GM19351 (cell line): ENCODE data around the gene MRPL58.
A peak's percentile ranks its signal among the peaks of the same experiment; 100 is the strongest.

Experiments
- ATAC-seq: cut with Tn5 transposase; IDR thresholded peaks from one replicate; pipeline ENCODE4 v1.9.1; 2021; ENCODE audit warnings: mild to moderate bottlenecking, moderate library complexity; ENCODE audit not compliant: unreplicated experiment

MRPL58 gene

DNA sequence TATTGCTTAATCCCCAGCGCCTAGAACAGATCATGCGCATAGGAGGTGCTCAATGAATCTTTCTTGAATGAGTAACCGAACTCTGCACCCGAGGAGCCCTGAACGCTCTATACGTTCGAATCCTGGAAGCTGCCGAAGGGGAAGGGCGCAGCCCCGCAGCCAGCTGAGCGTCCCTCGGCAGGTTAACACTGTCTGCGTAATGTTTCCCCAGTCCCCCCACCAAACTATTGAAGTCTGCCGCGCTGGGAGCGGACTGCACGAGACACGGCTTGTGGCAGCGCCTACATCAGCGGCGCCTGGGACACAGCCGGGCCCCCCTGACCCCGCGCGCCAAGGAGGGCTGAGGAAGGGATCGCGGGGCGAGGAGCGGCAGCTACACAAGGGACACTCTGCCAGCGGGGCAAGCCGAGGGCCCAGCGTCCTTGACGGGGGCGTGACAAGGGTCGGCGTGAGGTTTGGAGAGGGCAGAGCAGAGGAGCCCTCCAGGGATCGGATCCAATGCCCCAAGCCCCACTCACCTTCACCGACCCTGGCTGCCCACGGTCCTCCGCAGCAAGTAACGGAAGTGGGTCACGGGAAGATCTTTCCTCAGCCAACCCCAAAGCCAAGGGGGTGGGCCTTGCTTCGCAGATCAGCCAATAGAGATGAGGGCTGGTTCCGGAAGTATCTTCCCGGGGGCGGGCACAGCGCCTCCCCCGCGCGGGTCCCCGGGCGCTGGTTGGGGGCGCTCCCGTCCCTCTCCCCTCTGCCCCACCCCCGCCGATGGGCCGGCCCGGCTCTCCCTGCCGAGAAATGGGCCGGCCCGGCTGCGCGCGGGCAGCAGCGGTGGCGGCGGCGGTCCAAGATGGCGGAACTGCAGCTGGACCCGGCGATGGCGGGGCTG is 34.2 kb downstream of the MRPL58 start, which contains the start of the genes ATP5PD and KCTD2:
Gene ATP5PD (minus strand): TSS at position 563 of the 883 bp plus-strand sequence. CDS start 4,319 bp downstream, outside the sequence.
Gene KCTD2 (plus strand): TSS at position 819 of the 883 bp plus-strand sequence. CDS start 26 bp downstream, at position 845.
- peak; percentile 94 for ATAC-seq

DNA sequence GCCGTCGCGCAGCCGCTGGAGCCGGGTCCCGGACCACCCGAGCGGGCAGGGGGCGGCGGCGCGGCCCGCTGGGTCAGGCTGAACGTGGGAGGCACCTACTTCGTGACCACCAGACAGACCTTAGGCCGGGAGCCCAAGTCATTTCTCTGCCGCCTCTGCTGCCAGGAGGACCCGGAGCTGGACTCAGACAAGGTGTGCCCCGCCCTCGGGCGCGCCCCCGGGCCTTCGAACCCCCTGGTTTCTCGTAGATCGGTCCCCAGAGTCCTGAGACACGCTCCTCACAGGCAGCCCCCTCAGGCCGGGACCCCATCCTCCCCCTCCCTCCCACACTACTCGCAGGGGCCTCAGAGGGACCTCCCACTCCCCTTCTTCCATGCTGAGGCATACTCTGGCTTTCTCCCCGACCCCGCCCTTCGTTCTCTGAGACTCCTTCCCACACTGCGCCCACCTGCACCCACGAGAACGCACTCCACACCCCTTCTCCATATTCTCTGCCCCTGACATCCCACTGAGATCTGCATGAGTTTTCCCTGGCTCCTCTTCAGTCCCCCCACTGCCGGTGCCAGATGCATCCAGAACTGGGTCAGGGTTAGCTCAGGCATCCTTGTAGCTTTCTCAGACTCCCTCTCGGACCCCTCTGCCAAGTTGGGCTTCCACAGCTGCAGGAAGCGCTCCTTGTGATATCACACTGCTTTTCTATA is 35.1 kb downstream of the MRPL58 start:
- peak; percentile 11 for ATAC-seq

DNA sequence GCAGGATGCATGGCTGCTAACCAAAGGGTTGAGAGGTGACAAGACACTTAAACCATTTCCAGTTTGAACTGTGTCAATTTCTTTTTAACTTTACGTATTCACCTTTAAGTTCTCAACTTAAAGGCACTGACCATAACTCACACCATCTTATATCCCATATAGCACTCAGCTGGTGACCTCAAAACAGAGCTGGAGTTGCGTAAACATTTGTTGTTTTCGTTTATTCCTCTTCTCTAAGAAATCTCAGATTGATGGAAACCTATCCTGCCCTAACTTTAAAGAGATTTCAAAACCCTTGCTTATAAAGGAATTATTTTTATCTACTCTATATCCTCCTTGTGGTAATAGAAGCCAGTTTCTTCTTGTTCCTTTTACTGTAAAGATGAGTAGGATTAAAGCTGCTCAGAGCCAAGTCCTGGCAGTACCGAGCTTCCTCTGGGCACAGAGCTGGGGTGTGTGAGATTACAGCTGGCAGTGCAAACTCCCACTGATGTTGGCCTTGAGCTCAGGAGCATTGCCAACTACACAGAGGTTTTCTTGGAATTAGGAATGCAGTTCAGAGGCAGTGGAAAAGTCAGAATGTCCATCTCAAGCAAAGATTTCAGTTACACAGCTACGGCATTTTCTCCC is 35.9 kb downstream of the MRPL58 start:
- no peak for ATAC-seq

DNA sequence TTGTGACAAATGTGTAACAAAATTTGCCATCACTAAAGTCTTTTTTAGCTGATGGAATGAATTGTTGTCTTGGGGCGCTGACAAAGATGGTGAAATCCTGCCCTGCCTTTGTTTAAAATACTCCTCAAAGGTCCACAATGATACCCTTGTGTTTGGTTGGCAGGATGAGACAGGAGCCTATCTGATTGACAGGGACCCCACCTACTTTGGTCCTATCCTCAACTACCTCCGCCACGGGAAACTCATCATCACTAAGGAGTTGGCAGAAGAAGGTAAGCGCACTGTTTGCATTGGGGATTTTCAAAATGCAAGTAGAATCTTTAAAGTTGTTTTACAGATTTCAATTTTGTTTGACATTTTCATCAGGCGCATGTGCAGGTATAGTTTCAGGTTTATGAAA is 36.6 kb downstream of the MRPL58 start:
- no peak for ATAC-seq

DNA sequence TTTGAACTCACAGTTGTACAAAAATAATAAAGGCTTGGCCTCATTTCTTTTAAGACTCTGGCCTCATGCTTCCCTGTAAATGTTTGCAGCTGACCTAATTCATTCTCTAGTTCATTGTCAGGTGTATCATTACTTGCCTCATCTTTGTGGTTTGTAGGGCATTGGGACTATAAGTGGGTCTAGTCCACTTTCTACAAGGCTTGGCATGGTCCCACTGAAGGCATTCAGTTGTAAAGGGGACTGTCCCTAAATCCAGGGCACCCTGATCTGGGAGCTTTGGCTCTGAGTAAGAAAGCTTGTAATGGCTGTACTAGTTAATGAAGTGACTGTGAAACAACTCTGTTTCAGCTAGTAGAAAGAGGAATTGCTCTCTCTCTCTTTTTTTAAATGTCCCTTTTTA is 37.2 kb downstream of the MRPL58 start:
- ATAC-seq: no peak

DNA sequence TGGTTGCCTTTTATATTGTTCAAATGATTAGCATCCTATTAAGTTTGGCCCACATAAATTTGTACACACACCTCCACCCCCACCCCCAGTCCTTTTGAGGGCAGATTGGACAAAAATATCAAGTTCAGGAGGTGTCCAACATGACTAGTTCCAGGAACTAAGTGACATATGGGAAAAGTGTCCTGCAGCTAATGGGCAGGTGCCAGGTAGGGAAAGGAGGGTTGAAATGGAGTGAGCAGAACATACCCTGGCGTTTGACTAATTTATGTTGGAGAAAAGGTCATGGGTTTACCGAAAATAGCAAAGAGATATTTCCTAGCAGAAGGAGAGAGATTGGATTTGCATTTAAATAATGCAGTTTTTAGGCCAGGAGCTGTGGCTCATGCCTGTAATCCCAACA is 39.5 kb downstream of the MRPL58 start:
- no peak for ATAC-seq

DNA sequence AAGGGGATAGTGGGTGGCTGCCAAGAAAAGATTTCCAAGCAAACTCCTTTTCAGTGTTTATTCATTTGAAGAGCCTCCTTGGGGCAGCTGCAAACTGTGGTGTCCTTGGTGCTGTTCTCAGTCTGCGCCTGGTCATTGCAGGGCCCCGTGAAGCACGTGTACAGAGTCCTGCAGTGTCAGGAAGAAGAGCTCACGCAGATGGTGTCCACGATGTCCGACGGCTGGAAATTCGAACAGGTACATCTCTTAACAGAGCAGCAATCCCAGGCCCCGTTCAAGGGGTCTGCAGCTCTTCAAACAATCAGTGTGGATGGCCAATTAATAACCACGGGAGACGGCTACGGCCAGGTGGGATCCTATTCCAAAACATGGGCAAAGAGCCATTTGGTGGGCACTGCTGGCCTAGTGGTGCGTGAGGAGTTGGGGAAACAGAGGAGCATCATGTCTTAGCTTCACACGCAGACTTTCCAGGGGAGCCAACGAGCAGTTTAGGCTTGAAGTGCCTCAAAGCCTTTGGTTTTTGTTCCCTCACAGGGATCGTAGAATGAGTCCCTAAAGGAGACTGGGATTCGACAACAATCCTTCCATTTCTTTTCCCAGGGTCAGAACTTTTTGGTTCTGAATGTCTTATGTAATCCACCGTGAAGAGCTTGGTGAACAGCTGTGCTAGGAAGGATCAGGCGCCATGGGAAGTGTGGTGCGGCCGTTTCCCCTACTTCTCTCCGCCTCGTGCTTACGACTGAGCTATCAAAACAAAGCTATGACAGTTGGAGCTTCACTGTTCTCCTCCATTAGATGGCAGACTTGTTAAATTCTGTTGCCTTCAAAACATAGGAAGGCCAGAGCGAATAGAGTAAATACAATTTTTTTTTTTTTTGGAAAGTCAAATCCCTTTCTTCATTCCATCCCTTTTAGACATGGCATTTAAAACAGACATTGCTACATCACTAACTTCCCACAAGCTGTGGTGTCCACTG is 47.2 kb downstream of the MRPL58 start:
- ATAC-seq: no peak

DNA sequence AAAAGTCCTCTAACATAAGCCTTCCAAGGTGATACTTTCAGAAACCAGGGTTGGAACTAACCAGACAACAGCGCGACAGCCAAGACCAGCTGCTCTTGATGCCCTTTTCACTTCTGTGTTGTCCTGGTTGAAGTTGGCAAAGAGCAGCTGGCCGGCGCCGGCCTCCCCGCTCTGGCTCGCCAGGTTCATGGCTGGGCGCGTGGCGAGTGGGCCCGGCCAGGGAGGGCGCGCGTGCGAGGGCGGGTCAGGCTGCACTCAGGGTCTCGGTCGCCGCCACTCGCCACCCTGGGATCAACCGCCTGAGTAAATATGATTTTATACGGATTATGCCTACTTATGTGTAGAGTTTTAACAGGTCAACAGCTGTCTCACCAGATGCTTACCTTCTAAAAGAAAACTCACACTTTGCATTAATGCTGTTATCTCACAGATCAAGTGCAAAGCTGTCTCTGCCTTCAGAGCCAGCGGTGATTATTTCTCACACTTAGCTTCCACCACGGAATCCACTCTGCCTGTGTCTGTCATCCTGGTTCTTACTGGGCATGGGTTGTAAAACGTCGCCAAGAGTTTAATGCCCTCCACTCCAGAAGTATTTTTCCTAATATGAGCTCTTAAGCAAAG is 48.1 kb downstream of the MRPL58 start:
- ATAC-seq: no peak

DNA sequence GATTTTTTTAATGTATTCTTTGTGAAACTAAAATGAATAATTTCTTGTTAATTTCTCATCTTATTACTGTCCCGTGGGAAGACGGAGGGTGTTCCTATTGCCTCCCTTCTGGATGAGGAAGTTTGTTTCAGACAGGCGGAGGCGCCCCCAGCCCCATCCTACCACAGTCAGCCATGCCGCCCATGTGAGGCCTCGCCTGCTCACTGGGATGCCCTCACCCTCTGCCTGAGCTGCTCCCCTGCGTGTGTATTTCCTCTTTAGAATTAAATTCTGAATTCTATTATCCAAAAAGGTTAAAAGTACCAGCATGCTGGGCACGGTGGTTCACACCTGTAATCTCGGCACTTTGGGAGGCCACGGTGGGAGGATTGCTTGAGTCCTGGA is 48.6 kb downstream of the MRPL58 start:
- no peak for ATAC-seq

DNA sequence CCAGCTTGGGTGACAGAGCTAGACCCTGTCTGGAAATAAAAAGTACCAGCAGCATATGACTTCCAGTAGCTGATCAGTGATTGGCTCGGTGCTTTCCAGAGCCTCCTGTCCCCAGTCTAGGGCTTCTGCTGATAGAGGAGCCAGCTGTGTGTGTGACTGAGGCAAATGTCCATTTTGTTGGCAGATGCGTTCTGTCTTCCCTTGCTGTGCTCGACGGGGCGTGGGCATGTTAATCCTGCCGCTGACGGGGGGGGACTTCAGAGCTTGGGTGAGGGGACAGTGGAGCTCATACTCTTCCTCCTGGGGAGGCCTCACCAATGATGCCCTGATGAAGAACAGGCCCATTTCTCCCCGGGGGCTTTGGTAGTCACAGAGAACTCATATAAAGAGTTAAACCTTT is 49.1 kb downstream of the MRPL58 start:
- no peak for ATAC-seq

DNA sequence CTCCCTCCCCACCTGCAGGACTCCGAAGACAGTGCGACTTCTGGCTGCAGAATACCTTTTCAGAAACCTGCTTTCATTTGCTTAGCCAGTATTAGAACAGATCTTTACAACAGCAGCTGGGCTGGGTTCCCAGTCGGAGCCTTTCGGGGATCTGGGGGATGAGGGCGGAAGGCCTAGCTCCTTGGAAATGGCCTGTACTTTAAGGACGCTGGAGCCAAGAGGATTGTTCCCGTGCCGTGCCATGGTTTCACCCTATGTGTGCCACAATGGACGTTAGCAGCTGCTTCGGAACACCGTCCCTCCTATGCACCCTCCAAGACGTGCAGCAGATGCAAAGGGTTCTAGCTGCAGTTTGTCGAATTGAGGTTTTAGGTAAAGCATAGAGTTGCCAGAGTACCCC is 50.7 kb downstream of the MRPL58 start:
- ATAC-seq: no peak

DNA sequence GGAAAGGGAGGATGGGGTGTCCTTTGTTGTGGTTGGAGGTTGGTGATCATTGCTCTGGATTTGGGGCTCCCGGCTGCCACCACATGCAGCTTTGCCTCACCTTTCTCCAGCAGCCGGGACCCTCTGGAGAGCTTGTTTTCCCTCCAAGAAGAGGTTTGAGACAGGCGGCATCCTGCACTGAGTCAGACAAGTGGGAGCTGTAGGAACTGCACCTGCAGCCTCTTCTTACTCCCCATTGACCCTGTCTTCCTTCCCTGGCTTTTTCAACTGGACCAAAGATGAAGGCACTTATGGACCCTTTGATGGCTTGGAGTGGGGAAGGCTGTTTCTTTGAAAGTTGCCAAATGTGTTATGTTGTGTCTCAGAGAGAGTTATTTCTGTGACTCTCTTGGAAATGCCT is 51.2 kb downstream of the MRPL58 start:
- no peak for ATAC-seq

DNA sequence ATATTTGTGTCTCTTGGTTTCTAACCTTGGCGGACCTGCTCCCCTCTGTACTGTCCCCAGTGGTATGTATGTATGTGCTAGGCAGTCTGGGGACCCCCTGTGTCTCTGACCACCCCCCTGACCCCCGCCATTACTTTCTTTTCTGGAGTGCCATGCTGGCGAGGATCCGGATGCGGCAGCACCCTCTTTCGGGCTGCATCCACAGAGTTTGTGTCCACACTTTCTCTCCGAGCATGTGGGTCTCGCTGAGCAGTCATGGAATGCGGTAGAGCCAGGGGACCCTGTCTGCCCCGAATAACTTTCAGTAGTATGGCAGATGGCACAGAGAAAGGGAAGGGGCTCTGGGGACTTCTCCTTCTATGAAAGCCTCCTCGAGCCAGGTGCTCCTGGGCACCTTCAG is 51.6 kb downstream of the MRPL58 start:
- ATAC-seq: no peak

DNA sequence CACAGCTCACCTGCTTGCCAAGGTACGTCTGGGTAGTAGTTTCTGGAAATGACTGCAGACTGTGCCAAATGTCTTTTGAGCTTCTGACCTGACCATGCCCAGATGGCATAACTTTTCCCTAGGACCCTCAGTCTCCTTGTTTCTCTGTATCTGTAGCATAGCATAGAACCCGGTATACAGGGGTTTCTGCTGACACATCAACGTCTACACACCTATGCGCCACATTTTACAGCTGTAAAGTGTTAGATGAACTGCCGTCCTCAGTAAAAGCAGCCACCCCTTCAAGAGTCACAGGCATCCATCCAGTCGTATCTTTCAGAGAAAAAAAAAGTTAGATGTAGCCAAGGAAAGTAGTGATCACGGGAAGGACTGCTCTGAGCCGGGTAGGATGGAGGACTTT is 52.0 kb downstream of the MRPL58 start:
- no peak for ATAC-seq

DNA sequence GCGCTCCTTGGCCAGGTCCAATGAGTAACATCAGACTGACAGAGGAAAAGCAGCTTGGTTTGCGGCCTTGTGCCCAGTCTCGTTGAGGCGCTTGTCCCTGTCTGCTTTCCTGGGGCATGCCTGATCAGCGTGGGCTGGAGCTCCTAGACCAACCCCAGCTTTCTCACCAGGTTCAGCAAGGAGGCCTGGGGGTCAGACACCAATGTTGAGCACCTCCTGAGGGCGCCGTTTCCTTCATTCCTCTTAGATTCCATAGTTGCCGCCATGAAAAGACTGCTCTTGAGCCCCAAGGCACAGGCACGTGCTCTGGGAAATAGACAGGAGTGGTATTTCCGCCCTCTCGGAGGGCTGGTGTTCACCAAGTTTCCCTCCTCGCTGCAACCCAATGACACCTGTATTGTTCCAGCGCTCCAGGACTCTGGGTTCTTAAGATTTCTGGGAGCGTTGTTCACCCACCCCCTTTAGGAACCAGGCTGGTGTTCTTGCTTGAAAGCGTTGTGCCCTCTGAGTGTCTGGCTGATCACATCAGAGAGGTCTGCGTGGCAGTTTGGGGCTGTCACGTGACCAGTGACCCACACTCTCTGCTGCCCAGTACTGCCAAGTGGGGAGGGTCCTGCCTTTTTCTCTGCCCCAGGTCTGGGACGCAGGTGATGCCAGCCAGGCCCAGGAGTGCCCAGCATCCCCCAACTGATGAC is 52.5 kb downstream of the MRPL58 start:
- ATAC-seq: no peak

DNA sequence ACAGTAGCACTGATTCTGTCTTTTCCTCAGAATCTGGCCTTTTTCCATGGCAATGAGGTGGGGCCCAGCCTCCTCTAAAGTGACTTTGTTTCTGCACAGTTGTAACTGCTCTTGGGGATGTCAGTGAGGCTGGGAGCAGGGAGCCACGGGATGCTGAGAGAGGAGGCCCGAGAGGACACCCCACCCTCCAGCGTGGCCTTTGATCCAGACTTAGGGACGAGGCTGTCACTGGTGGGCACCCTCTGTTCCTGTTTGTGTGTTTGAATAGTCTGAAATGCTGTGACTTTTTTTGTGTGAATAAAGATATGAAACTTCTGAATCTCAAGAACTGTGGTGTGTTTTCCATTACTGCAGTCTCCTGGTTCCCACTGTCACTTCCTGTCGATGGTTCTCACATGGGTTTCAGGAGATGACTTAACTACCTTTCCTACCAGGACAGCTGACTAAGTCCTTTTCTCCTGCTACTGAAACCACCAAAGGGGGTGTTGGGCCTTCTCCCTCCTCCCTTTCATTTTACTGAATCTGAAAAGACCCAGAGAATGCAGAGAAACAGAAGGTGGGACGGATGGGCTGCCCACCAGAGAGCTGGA is 53.2 kb downstream of the MRPL58 start:
- no peak for ATAC-seq

DNA sequence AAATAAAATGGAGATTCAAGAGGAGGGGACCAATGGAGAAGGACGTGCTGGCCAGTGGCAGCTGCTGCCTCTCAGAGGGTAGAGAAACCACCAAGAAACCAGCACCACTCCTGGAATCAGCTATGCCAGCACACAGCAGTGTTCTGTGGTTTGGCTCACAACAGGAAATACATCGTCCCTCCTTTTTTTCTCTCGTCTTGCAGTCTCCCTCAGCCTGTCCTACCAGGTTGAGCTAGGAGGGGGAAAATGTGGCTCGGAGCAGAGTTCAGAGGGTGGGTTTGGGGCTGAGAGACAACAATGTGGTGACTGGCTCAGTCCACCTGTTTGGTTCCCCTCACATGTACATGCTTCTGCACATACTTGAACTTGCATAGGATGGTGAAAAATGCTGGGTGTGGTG is 55.4 kb downstream of the MRPL58 start:
- ATAC-seq: no peak

DNA sequence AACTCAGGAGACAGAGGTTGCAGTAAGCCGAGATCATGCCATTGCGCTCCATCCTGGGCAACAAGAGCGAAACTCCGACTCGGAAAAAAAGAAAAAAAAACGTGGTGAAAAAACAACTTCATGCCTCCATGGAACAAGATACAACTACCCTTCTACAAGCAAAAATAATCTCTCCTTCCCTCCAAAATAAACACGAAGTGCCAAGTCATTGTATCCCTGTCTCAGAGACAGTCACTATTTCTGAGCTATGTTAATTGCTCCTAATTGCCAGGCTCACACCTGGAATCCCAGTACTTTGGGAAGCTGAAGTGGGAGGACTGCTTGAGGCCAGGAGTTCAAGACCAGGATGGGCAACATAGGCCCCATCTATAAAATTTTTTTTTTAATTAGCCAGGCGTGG is 56.3 kb downstream of the MRPL58 start:
- ATAC-seq: no peak

DNA sequence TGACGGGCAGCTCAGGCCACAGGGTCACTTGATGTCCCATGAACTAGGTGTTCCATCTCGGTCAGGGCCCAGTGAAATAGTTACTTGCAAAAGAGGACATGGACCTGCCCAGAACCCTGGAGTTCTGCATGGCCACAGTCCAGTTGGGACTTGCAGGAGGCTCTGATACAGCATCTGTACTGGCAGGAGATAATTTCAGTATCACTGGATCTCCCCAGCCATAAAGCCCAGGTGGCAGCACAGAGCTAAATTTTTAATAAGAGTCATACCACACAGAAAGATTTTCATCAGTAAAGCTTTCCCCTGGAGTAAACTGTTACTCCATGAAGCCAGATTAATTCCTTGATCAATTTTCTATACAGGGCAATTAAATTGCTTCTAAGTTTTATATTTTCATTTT is 57.3 kb downstream of the MRPL58 start:
- no peak for ATAC-seq
